Rectal smooth muscle tissue (tissue), 1 donor: ENCODE data around the gene ALPG.

Source experiments
- H3K27ac ChIP-seq: one replicate; pipeline ENCODE4 v1.7.0; 2013; ENCODE audit warnings: low read depth, low read length, inconsistent platforms
- H3K27me3 ChIP-seq: one replicate; pipeline ENCODE4 v1.7.0; 2013; ENCODE audit warnings: low read length; ENCODE audit not compliant: control insufficient read depth, insufficient read depth
- H3K36me3 ChIP-seq: one replicate; pipeline ENCODE4 v1.7.0; 2013; ENCODE audit warnings: low read length; ENCODE audit not compliant: control insufficient read depth, insufficient read depth
- H3K4me1 ChIP-seq: one replicate; pipeline ENCODE4 v1.7.0; 2013; ENCODE audit warnings: low read length; ENCODE audit not compliant: control insufficient read depth, insufficient read depth
- H3K4me3 ChIP-seq: one replicate; pipeline ENCODE4 v1.7.0; 2013; ENCODE audit warnings: low read length
- H3K9ac ChIP-seq: one replicate; pipeline ENCODE4 v1.7.0; 2013; ENCODE audit warnings: low read length

ALPG gene

GRCh38 chr2:232411901-232412629, 5.4 kb downstream of the ALPG start:
- no peak overlapping the region for H3K9ac ChIP-seq
- H3K27me3 ChIP-seq = peaks cover 3% of the 10 kb centered on the region
- H3K36me3 ChIP-seq = no peaks in the 10 kb centered on the region
- H3K4me1 ChIP-seq = no peaks in the 10 kb centered on the region
- H3K27ac ChIP-seq = no peak overlapping the region
- H3K4me3 ChIP-seq = no peak overlapping the region

GRCh38 chr2:232412986-232413385, 6.3 kb downstream of the ALPG start:
- H3K36me3 ChIP-seq = no peaks in the 10 kb centered on the region
- H3K4me3 ChIP-seq = no peak overlapping the region
- no peak overlapping the region for H3K27ac ChIP-seq
- H3K9ac ChIP-seq = no peak overlapping the region
- H3K27me3 ChIP-seq = peaks cover 3% of the 10 kb centered on the region
- no peaks in the 10 kb centered on the region for H3K4me1 ChIP-seq

- no peak overlapping the region for H3K9ac ChIP-seq
- H3K36me3 ChIP-seq = no peaks in the 10 kb centered on the region
- H3K4me1 ChIP-seq = no peaks in the 10 kb centered on the region
- no peak overlapping the region for H3K27ac ChIP-seq
- H3K4me3 ChIP-seq = no peak overlapping the region
- peaks cover 22% of the 10 kb centered on the region for H3K27me3 ChIP-seq
Observed at GRCh38 chr2:232415138-232415690, 8.6 kb downstream of the ALPG start.

DNA sequence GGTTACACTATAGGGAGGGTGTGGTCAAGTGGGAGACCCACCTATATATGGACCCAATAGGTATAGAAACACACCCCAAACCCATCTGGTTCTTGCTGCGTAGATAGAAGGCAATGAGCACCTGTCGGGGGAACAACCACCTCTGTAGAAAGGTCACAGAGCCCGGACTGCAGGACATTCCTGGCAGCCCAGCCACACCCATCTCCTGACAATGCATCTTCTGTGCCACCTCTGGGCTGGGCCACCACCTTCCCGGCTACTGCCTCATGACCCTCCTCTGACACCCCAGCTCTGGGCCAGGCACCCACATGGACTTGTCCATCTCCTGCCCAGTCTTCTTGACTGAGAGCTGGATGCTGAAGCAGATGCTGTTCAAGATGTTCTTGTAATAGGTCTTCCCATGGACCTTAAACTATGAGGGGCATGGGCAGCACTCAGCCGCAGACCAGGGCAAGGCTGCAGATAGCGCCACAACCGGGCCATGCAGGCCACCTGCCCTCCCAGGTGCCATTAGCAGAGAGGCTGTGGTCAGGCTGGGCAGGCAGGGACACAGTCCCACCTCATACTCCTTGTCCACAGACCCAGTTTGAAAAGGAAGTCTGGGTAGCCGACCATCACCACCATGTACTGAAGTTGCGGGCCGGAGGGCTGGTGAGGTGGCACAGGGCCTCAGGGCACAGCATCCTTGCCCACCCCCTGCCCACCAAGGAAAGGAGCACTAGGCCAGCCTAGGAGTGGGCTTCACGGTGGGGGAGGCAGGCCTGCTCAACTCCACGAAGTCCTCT, 9.3 kb downstream of the ALPG start:
- H3K4me1 ChIP-seq = no peaks in the 10 kb centered on the region
- H3K27me3 ChIP-seq = peaks cover 25% of the 10 kb centered on the region
- H3K9ac ChIP-seq = no peak overlapping the region
- H3K4me3 ChIP-seq = no peak overlapping the region
- no peak overlapping the region for H3K27ac ChIP-seq
- H3K36me3 ChIP-seq = no peaks in the 10 kb centered on the region

DNA sequence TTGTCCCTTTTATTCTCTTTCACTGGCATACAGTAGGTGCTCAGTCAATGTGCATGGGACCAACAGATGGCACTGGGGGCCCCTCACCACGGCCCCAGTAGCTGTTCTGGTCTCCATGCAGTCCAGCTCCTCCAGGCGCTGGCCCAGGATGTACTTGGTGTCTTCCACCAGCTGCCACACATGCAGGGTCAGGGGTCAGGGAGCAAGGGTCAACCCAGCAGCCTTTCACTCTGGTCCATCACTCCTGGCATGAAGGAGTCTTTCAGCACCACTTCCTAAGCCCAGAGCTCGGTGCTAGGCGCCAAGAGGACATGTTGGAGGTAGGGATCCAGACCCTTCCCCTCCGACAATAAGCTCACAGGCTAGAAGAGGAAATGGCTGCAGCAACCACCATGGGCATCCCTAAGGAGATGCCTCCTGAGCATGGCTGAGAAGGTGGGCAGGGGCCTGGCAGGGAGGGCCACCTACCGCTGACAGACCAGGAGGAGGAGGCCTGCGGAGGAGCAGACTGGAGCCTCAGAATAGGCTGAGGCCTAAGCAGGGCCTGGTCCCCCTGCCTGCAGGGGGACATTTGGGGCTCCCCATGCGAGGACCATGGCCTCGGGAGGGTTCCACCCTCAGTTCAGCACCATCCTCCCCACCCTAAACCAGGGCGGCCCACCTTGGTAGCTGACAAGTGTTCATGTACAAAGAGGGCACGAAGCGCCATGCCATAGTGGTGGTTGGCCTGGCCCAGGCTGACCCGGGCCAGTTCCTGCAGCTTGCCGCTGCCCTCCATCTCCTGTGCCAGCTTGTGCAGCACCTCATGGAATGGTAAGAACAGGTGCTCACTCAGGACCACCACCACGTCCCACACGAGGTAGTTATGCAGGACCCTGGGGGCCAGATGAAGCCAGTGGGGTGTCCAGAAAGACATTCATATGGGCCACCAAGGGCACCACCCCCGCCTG, 10.2 kb downstream of the ALPG start:
- no peaks in the 10 kb centered on the region for H3K36me3 ChIP-seq
- no peaks in the 10 kb centered on the region for H3K4me1 ChIP-seq
- no peak overlapping the region for H3K4me3 ChIP-seq
- H3K9ac ChIP-seq = no peak overlapping the region
- no peak overlapping the region for H3K27ac ChIP-seq
- peaks cover 32% of the 10 kb centered on the region for H3K27me3 ChIP-seq

DNA sequence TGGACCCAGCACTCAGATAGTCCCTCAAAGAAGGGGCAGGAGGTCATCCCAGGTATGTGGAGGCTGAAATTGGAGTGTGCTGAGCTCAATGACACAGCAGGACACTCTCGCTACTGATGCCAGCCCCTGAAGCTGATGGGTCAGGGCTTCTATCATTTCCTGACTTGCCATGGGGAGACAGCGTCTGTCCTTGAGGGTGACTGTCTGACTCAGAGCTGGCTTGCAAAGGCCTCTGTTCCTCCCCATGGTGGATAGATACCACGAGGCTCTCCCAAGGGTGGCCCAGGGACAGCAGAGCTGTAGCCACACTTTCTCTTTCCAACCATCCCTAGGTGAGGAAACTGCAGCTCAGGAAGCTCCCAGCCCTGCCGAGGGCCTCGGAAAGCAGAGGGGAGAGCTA, 10.8 kb downstream of the ALPG start:
- H3K4me3 ChIP-seq = no peak overlapping the region
- H3K27me3 ChIP-seq = peaks cover 34% of the 10 kb centered on the region
- H3K9ac ChIP-seq = no peak overlapping the region
- no peaks in the 10 kb centered on the region for H3K36me3 ChIP-seq
- H3K27ac ChIP-seq = no peak overlapping the region
- H3K4me1 ChIP-seq = no peaks in the 10 kb centered on the region

GRCh38 chr2:232418056-232418455, 11.4 kb downstream of the ALPG start:
- H3K36me3 ChIP-seq = no peaks in the 10 kb centered on the region
- no peak overlapping the region for H3K27ac ChIP-seq
- peaks cover 34% of the 10 kb centered on the region for H3K27me3 ChIP-seq
- H3K4me1 ChIP-seq = no peaks in the 10 kb centered on the region
- H3K4me3 ChIP-seq = no peak overlapping the region
- H3K9ac ChIP-seq = no peak overlapping the region

DNA sequence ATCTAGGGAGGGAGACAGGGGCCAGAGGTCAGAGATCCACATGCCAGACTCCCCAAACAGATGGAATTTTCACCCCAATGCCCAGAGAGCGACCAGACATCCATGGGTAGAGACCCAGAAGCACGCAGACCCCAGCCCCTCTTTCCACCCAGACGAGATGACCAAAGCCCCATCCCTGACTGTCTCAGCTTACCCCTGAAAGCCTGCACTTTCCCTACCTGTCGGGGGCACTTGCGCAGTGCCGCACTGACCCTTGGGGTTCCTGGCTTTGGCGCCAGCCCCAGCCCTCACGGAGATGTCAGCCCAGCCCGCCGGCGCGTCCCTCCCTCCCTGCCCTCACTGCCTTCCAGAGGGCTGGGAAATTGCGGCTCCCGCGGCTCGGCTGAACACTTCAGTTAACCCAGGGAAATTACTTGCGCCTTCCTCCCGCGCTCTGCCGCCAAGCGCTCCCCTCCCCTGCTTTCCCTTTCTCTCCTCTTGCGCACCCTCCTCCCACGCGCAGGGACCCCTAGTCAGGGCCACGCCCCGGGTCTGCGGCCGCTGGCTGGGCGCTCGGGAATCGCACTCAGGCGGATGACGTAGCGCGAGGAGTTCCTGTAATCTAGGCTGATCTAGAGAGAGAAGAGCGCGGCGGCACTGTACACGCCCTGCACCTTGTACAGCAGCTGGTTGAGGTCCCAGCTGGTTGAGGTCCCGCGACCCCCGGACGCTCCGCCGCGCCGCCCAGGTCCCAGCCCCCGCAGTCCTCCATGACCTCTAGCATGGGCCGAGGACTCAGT, 12.0 kb downstream of the ALPG start:
- Histone ChIP-seq H3K9ac (no peak overlapping the region), H3K27ac (no peak overlapping the region), H3K4me1 (no peaks in the 10 kb centered on the region), H3K36me3 (no peaks in the 10 kb centered on the region), H3K27me3 (peaks cover 34% of the 10 kb centered on the region), H3K4me3 (peak overlapping the region; percentile 29)

- H3K9ac ChIP-seq = no peak overlapping the region
- H3K4me3 ChIP-seq = peak overlapping the region; percentile 29
- H3K27ac ChIP-seq = no peak overlapping the region
- no peaks in the 10 kb centered on the region for H3K36me3 ChIP-seq
- H3K27me3 ChIP-seq = peaks cover 34% of the 10 kb centered on the region
- no peaks in the 10 kb centered on the region for H3K4me1 ChIP-seq
Observed at GRCh38 chr2:232419245-232420072, 12.8 kb downstream of the ALPG start.

GRCh38 chr2:232420073-232420454, 13.4 kb downstream of the ALPG start:
- no peak overlapping the region for H3K27ac ChIP-seq
- H3K36me3 ChIP-seq = no peaks in the 10 kb centered on the region
- peak overlapping the region; percentile 36 for H3K4me3 ChIP-seq
- H3K27me3 ChIP-seq = peaks cover 34% of the 10 kb centered on the region
- no peak overlapping the region for H3K9ac ChIP-seq
- H3K4me1 ChIP-seq = no peaks in the 10 kb centered on the region
